ENCODE data around the gene AP1S3.
A peak's percentile ranks its signal among the peaks of the same experiment; 100 is the strongest.
"Not testable (repeated sequence)": the region's sequence is repeated elsewhere in the genome, so short reads cannot be mapped to it uniquely, and the experiment has no call there.

AP1S3 gene

DNA sequence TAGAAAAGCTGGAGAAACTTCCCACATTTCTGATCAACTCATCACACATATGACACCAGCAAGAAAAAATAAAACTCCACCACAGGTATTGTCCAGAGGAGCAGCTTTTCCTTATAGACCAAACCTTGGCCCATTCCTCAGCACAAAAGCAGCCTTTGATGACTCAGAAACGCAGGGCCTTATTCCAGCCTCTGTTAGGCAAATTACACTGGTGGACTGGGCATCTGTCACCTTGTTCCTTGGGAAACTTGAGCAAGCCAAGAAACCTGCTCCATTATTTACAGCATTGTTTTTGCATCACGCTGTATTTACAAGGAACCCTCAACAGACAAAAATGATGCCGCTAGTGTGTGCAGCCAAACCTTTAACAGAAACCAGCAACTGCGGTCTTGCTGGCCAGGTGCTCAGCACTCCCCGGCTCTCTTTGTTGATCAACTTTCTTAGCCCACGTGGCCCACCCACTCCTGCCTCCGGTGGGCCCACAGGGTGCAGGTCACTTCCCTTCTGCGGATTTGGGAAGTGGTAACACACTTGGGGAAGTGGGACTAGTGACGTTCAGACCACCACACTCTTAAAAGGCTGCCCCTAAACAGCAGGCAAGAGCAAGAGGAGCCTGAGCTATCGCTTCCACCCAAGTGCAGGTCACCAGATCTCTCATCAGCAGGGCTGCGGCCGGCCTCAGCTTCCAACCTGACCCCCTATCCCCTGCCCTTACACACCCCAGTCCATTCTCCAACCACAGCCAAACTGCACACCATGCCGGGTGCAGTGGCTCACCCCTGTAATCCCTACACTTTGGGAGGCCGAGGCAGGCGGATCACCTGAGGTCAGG, 1.5 kb downstream of the AP1S3 start:
- no peaks in the 10 kb centered on the region for H3K9me3 ChIP-seq
- peak overlapping the region; percentile 61 for H3K4me3 ChIP-seq
- no peaks in the 10 kb centered on the region for H3K36me3 ChIP-seq (replicated peaks)
- DNase-seq (ENCODE audit: low spot score in 2 of 2): peak in 1 of 2 experiments; percentile 31
- peaks cover 24% of the 10 kb centered on the region for H3K4me1 ChIP-seq
- in situ Hi-C loops (cut with MboI; ENCODE audit: low sequenced_read_pairs): loop anchor here (10.0 kb wide), 1 partner anchor 119 kb away; the partner anchor contains the start of gene MRPL44
- no peaks in the 10 kb centered on the region for H3K27me3 ChIP-seq (ENCODE audit: low read depth)

DNA sequence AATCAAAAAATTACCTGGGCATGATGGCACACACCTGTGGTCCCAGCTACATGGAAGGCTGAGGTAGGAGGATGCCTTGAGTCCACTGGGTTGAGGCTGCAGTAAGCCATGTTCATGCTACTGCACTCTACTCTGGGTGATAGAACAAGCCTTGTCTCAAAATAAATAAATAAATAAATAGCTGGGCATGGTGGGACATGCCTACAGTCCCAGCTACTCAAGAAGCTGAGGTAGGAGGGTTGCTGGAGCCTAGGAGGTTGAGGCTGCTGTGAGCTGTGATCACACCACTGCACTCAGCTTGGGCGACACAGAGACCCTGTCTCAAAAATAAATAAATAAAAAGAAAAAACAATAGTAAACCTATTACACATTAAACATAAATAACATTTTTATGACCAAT, 3.0 kb downstream of the AP1S3 start:
- H3K4me1 ChIP-seq: peaks cover 24% of the 10 kb centered on the region
- H3K36me3 ChIP-seq (replicated peaks): no peaks in the 10 kb centered on the region
- no peaks in the 10 kb centered on the region for H3K9me3 ChIP-seq
- in situ Hi-C loops (cut with MboI; ENCODE audit: low sequenced_read_pairs): loop anchor here (10.0 kb wide), 1 partner anchor 120 kb away; the partner anchor contains the start of gene MRPL44
- no peaks in the 10 kb centered on the region for H3K27me3 ChIP-seq (ENCODE audit: low read depth)
- H3K4me3 ChIP-seq: no peak overlapping the region
- DNase-seq (ENCODE audit: low spot score in 2 of 2): no peak

GRCh38 chr2:223832241-223832903, 5.0 kb downstream of the AP1S3 start:
- peak; percentile 55 to 59 for DNase-seq (ENCODE audit: low spot score in 2 of 2)
- Histone ChIP-seq H3K4me3 (no peak overlapping the region), H3K36me3 (replicated peaks) (no peaks in the 10 kb centered on the region), H3K27me3 (ENCODE audit: low read depth) (no peaks in the 10 kb centered on the region), H3K9me3 (no peaks in the 10 kb centered on the region), H3K4me1 (peaks cover 24% of the 10 kb centered on the region)
- in situ Hi-C loops (cut with MboI; ENCODE audit: low sequenced_read_pairs): loop anchor here (10.0 kb wide), 1 partner anchor 122 kb away; the partner anchor contains the start of gene MRPL44

DNA sequence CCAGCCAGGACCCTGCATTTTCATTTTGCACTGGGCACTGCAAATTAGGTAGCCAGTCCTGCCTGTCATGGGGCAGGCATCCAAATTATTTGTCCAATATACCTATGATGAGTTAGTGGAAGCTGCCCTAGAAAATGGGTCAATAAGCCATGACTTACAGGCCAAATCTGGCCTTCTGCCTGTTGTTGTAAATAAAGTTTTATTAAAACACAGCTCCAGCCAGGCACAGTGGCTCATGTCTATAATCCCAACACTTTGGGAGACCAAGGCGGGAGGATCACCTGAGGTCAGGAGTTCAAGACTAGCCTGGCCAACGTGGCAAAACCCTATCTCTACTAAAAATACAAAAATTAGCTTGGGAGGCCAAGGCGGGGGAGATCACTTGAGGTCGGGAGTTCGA, 8.3 kb downstream of the AP1S3 start:
- DNase-seq (ENCODE audit: low spot score in 2 of 2): no peak
- Histone ChIP-seq H3K36me3 (replicated peaks) (no peaks in the 10 kb centered on the region), H3K4me3 (no peak overlapping the region), H3K9me3 (no peaks in the 10 kb centered on the region), H3K27me3 (ENCODE audit: low read depth) (no peaks in the 10 kb centered on the region), H3K4me1 (peaks cover 16% of the 10 kb centered on the region)
- in situ Hi-C loops (cut with MboI; ENCODE audit: low sequenced_read_pairs): no loop called here

GRCh38 chr2:223828314-223828713, 9.1 kb downstream of the AP1S3 start:
- Histone ChIP-seq H3K9me3 (no peaks in the 10 kb centered on the region), H3K4me3 (no peak overlapping the region), H3K36me3 (replicated peaks) (no peaks in the 10 kb centered on the region), H3K27me3 (ENCODE audit: low read depth) (no peaks in the 10 kb centered on the region), H3K4me1 (peaks cover 11% of the 10 kb centered on the region)
- DNase-seq (ENCODE audit: low spot score in 2 of 2): no peak
- in situ Hi-C loops (cut with MboI; ENCODE audit: low sequenced_read_pairs): no loop called here

DNA sequence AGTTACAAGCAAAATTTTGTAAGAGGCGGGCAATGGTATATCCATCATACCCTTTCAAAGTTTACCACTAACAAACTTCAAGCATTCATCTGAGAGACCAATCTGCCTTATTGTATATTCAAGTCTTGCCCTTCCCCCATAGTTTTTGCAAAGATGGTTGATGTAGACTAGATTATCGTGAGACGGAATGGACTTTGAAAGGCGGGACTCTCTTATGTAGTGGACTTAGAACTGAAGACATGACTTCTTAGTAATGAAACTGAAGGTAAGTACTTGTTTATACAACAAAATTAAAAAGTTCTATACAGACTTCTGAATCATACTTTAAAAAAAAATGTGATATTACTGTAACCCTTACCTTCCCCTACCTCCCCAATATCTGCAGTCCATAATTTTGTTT, 10.4 kb downstream of the AP1S3 start:
- Histone ChIP-seq H3K27me3 (ENCODE audit: low read depth) (no peaks in the 10 kb centered on the region), H3K4me3 (no peak overlapping the region), H3K4me1 (no peaks in the 10 kb centered on the region), H3K36me3 (replicated peaks) (no peaks in the 10 kb centered on the region), H3K9me3 (no peaks in the 10 kb centered on the region)
- in situ Hi-C loops (cut with MboI; ENCODE audit: low sequenced_read_pairs): no loop called here
- no peak for DNase-seq (ENCODE audit: low spot score in 2 of 2)

GRCh38 chr2:223824301-223824700, 13.1 kb downstream of the AP1S3 start:
- DNase-seq (ENCODE audit: low spot score in 2 of 2): no peak
- H3K36me3 ChIP-seq (replicated peaks): no peaks in the 10 kb centered on the region
- in situ Hi-C loops (cut with MboI; ENCODE audit: low sequenced_read_pairs): no loop called here
- peaks cover 4% of the 10 kb centered on the region for H3K4me1 ChIP-seq
- no peaks in the 10 kb centered on the region for H3K9me3 ChIP-seq
- H3K27me3 ChIP-seq (ENCODE audit: low read depth): no peaks in the 10 kb centered on the region
- H3K4me3 ChIP-seq: no peak overlapping the region

- in situ Hi-C loops (cut with MboI; ENCODE audit: low sequenced_read_pairs): no loop called here
- H3K27me3 ChIP-seq (ENCODE audit: low read depth): no peaks in the 10 kb centered on the region
- H3K36me3 ChIP-seq (replicated peaks): no peaks in the 10 kb centered on the region
- H3K4me3 ChIP-seq: no peak overlapping the region
- peaks cover 7% of the 10 kb centered on the region for H3K4me1 ChIP-seq
- DNase-seq (ENCODE audit: low spot score in 2 of 2): no peak
- H3K9me3 ChIP-seq: no peaks in the 10 kb centered on the region
These were observed 14.6 kb downstream of the AP1S3 start for GRCh38 chr2:223822818-223823217.

DNA sequence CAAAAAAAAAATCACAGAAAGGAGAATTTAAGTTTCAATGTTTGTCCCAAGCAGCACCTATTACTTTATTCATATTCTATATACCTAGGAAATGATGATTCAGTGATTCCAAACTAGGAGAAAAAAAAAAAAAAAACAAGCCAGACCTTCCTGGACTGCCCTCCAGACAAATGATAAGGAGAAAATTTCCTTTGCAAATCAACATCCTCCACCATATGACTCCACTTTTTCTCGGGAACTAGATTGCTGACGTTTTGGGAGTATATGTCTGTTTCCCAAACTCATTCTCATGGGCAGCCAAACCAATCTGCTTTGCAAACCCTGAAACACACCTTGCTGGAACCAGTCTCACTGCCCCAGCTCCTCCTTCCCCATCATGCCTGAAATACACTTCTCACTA, 16.8 kb downstream of the AP1S3 start:
- H3K36me3 ChIP-seq (replicated peaks): no peaks in the 10 kb centered on the region
- H3K27me3 ChIP-seq (ENCODE audit: low read depth): no peaks in the 10 kb centered on the region
- DNase-seq (ENCODE audit: low spot score in 2 of 2): no peak
- H3K4me1 ChIP-seq: peaks cover 8% of the 10 kb centered on the region
- in situ Hi-C loops (cut with MboI; ENCODE audit: low sequenced_read_pairs): no loop called here
- H3K9me3 ChIP-seq: no peaks in the 10 kb centered on the region
- H3K4me3 ChIP-seq: no peak overlapping the region

DNA sequence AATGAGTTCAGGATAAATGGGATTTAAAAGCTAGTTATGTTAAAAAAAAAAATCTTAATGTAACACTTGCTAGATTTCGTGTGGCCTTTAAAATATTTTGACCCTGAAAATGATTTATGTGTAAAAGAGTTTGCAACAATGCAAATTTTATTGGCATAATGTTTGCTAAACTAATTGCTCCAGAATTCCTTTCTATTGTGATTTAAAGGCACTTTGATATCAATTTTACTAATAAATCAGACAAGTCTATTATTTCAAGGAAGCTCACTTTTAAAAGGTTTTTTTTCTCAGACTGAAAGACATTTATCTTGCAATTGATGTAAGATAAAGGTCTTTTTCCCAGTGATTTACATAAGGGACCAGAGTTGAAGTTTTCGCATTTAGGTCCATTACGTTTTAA, 17.5 kb downstream of the AP1S3 start:
- Histone ChIP-seq H3K4me3 (no peak overlapping the region), H3K36me3 (replicated peaks) (no peaks in the 10 kb centered on the region), H3K27me3 (ENCODE audit: low read depth) (no peaks in the 10 kb centered on the region), H3K4me1 (peaks cover 15% of the 10 kb centered on the region), H3K9me3 (no peaks in the 10 kb centered on the region)
- peak in 1 of 2 experiments; percentile 69 for DNase-seq (ENCODE audit: low spot score in 2 of 2)
- in situ Hi-C loops (cut with MboI; ENCODE audit: low sequenced_read_pairs): no loop called here

DNA sequence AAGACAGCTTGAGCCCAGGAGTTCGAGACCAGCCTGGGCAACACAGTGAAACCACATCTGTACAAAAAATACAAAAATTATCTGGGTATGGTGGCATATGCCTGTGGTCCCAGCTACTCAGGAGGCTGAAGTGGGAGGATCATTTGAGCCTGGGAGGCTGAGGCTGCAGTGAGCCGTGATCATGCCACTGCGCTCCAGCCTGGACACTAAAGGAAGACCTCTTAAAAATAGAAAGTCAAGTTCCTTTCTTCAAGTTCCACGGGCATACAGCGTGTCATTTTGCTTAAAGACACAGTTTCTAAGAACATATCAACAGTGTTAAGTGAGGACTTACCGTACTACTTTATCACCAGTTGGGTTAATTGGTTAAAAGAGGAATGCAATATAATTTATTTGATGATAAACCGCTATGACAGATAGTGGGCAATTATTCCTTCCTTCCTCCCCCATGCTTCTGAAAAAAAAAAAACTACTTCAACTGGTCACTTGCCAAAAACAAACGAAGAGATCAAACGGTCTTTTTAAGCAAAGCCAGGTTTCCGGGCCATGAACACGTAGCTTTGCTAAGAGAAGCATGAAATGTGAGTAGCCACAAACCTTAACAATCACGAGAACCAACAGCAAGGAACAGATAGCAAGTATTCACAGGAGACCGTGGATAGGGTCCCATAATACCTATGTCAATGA, 21.4 kb downstream of the AP1S3 start:
- peaks cover 16% of the 10 kb centered on the region for H3K4me1 ChIP-seq
- in situ Hi-C loops (cut with MboI; ENCODE audit: low sequenced_read_pairs): no loop called here
- H3K27me3 ChIP-seq (ENCODE audit: low read depth): no peaks in the 10 kb centered on the region
- no peak overlapping the region for H3K4me3 ChIP-seq
- no peaks in the 10 kb centered on the region for H3K36me3 ChIP-seq (replicated peaks)
- DNase-seq (ENCODE audit: low spot score in 2 of 2): no peak
- no peaks in the 10 kb centered on the region for H3K9me3 ChIP-seq

DNA sequence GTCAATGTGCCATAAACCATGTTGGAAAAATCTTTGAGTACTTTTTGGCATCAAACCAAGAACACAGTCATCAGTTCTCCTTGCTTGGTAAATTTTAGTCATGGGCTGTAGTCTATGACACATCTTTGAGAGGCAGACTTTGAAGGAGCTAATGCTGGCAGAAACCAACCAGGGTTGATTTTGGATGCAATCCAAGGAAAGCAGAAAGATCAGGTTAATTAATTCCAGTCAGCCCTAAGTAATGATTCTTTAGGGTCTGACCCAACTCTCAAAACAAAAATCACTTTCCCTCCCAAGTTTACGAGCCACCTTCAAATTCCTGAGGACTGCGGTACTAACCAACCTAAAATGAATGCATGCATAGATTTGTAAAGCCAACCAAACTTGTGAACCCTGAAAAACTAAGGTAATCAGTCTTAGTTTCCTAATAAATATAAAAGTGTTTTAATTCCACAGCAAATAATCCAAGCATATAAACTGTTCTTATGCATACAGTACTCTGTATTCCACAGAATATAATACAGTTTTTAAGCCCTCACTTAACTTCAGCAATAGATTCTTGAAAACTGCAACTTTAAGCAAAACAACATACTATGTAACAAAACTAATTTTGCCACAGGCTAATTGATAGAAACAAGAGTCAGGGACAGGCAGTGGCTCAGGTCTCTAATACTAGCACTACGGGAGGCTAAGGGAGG, 22.0 kb downstream of the AP1S3 start:
- Histone ChIP-seq H3K36me3 (replicated peaks) (no peaks in the 10 kb centered on the region), H3K4me3 (no peak overlapping the region), H3K27me3 (ENCODE audit: low read depth) (no peaks in the 10 kb centered on the region), H3K9me3 (no peaks in the 10 kb centered on the region), H3K4me1 (peaks cover 16% of the 10 kb centered on the region)
- in situ Hi-C loops (cut with MboI; ENCODE audit: low sequenced_read_pairs): no loop called here
- DNase-seq (ENCODE audit: low spot score in 2 of 2): peak in 1 of 2 experiments; percentile 8

DNA sequence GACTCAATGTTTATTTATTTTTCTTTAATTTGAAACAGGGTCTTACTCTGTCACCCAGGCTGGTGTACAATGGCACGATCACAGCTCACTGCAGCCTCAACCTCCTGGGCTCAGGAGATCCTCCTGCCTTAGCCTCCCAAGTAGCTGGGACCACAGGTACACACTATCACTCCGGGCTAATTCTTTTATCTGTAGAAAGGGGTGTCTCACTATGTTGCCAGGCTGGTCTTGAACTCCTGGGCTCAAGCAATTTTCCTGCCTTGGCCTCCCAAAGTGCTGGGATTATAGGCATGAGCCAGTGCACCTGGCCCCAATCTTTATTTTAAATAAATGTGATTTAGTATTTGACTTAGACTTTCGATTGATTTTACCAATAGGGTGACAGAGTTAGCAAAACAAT, 22.6 kb downstream of the AP1S3 start:
- H3K36me3 ChIP-seq (replicated peaks); H3K27me3 ChIP-seq (ENCODE audit: low read depth); H3K9me3 ChIP-seq; H3K4me3 ChIP-seq; in situ Hi-C loops (cut with MboI; ENCODE audit: low sequenced_read_pairs); DNase-seq (ENCODE audit: low spot score in 2 of 2): not testable (repeated sequence)
- peaks cover 12% of the 10 kb centered on the region for H3K4me1 ChIP-seq

Measured in HAP-1 (cell line).